Smooth muscle cell (in vitro differentiated cells): ENCODE data around the gene CTNNA3. TPM values are rescaled to one million over a fixed set of nuclear protein-coding genes. Genes with fewer than 3 reads are reported as not detected.

Experiments used
- DNase-seq: peaks from one replicate; lab custom pipeline; 2025; ENCODE audit not compliant: unreplicated experiment; lab: John Stamatoyannopoulos, UW
- H2AFZ ChIP-seq: fragments of 200-600 bp; sonication (generic); 2 replicates; pipeline ENCODE4 v1.6.0; 2016; ENCODE audit warnings: antibody characterized with exemption, low read depth, mild to moderate bottlenecking
- H3F3A ChIP-seq: fragments of 200-600 bp; sonication (generic); 2 replicates; pipeline ENCODE4 v1.6.0; 2017; ENCODE audit warnings: antibody characterized with exemption, low read depth
- H3K27ac ChIP-seq: fragments of 200-600 bp; sonication (generic); 2 replicates; pipeline ENCODE4 v1.5.1; 2016; ENCODE audit warnings: low read depth, mild to moderate bottlenecking
- H3K27me3 ChIP-seq: fragments of 200-600 bp; sonication (generic); 2 replicates; pipeline ENCODE4 v1.6.1; 2016; ENCODE audit warnings: low read depth, mild to moderate bottlenecking
- H3K36me3 ChIP-seq: fragments of 200-600 bp; sonication (generic); 2 replicates; pipeline ENCODE4 v1.5.1; 2016; ENCODE audit warnings: low read depth
- H3K4me1 ChIP-seq: fragments of 200-600 bp; sonication (generic); 2 replicates; pipeline ENCODE4 v1.5.1; 2016; ENCODE audit warnings: low read depth
- H3K4me2 ChIP-seq: fragments of 200-600 bp; sonication (generic); 2 replicates; pipeline ENCODE4 v1.6.0; 2016; ENCODE audit warnings: mild to moderate bottlenecking
- H3K4me3 ChIP-seq: fragments of 200-600 bp; sonication (generic); 2 replicates; pipeline ENCODE4 v1.5.1; 2016; ENCODE audit warnings: mild to moderate bottlenecking
- H3K79me2 ChIP-seq: fragments of 200-600 bp; sonication (generic); 2 replicates; pipeline ENCODE4 v1.6.0; 2016; ENCODE audit warnings: low read depth, mild to moderate bottlenecking
- H3K9ac ChIP-seq: fragments of 200-600 bp; sonication (generic); 2 replicates; pipeline ENCODE4 v1.6.0; 2016; ENCODE audit warnings: low read depth
- H3K9me3 ChIP-seq: fragments of 200-600 bp; sonication (generic); replicated peaks from 2 replicates; pipeline ENCODE4 v1.5.1; 2016; ENCODE audit warnings: low read depth
- H4K20me1 ChIP-seq: fragments of 200-600 bp; sonication (generic); 2 replicates; pipeline ENCODE4 v1.6.0; 2016; ENCODE audit warnings: low read depth
- CTCF ChIP-seq: fragments of 200-600 bp; sonication (generic); IDR thresholded peaks from 2 replicates; pipeline ENCODE4 v1.5.1; 2017; ENCODE audit warnings: borderline replicate concordance, mild to moderate bottlenecking, antibody characterized with exemption; ENCODE audit not compliant: insufficient read depth, poor library complexity, severe bottlenecking
- WGBS: methylation state at CpG from one replicate; pipeline ENCODE4 v1.1.7; 2016; ENCODE audit warnings: low lambda C conversion rate; 5-methylcytosine and 5-hydroxymethylcytosine counted together
- polyA plus RNA-seq: library from polyadenylated mRNA; unstranded; fragments of >200 nt; fragmentation: Nextera tagmentation; extraction: Ambion mirVana; gene quantifications from 2 replicates; pipeline ENCODE4 v1.2.1, GENCODE V29; 2016
- total RNA-seq: library from RNA; depleted of rRNA; stranded (reverse); fragments of >200 nt; gene quantifications from 2 replicates; pipeline ENCODE4 v1.2.3, GENCODE V29; 2014

Gene CTNNA3
- total and polyA plus RNA-seq, 2 experiments from 2014 or later = 1.3 TPM; not detected in 1

GRCh38 chr10:66819691-66820090 is 876.3 kb downstream of the CTNNA3 start:
- no peak for DNase-seq
- no peak overlapping the region for H3K4me2 ChIP-seq

GRCh38 chr10:66813122-66813521 is 882.9 kb downstream of the CTNNA3 start:
- H3K36me3 ChIP-seq = no peaks in the 10 kb centered on the region
- H3K79me2 ChIP-seq = no peaks in the 10 kb centered on the region
- no peak overlapping the region for H3K27ac ChIP-seq
- no peaks in the 10 kb centered on the region for H3K4me1 ChIP-seq
- no peak overlapping the region for H2AFZ ChIP-seq
- no peaks in the 10 kb centered on the region for H3F3A ChIP-seq
- H3K27me3 ChIP-seq = no peaks in the 10 kb centered on the region
- H3K9me3 ChIP-seq = no peaks in the 10 kb centered on the region
- TF ChIP-seq CTCF = no peak
- no peak overlapping the region for H3K4me3 ChIP-seq
- no peak for DNase-seq
- H3K4me2 ChIP-seq = no peak overlapping the region
- no peak overlapping the region for H3K9ac ChIP-seq
- WGBS = 62% methylated on average over 2 of the region's 2 CpGs
- no peaks in the 10 kb centered on the region for H4K20me1 ChIP-seq

More at GRCh38 chr10:66819691-66820090, 876.3 kb downstream of the CTNNA3 start:
- no peaks in the 10 kb centered on the region for H3K27me3 ChIP-seq
- H3F3A ChIP-seq = no peaks in the 10 kb centered on the region
- H3K36me3 ChIP-seq = no peaks in the 10 kb centered on the region
- H3K4me3 ChIP-seq = no peak overlapping the region
- no peak overlapping the region for H3K27ac ChIP-seq
- no peaks in the 10 kb centered on the region for H4K20me1 ChIP-seq
- H3K9ac ChIP-seq = no peak overlapping the region
- no peak overlapping the region for H2AFZ ChIP-seq
- H3K4me1 ChIP-seq = peaks cover 20% of the 10 kb centered on the region
- no peaks in the 10 kb centered on the region for H3K79me2 ChIP-seq
- no peaks in the 10 kb centered on the region for H3K9me3 ChIP-seq
- no peak for TF ChIP-seq CTCF

GRCh38 chr10:66811211-66811610 is 884.8 kb downstream of the CTNNA3 start:
- Histone ChIP-seq H4K20me1 (no peaks in the 10 kb centered on the region), H3K36me3 (no peaks in the 10 kb centered on the region), H3F3A (no peaks in the 10 kb centered on the region), H3K9me3 (no peaks in the 10 kb centered on the region), H2AFZ (no peak overlapping the region), H3K9ac (no peak overlapping the region), H3K4me3 (no peak overlapping the region), H3K27ac (no peak overlapping the region), H3K4me2 (no peak overlapping the region), H3K79me2 (no peaks in the 10 kb centered on the region), H3K27me3 (no peaks in the 10 kb centered on the region), H3K4me1 (no peaks in the 10 kb centered on the region)
- 92% methylated on average over 4 of the region's 4 CpGs for WGBS
- no peak for TF ChIP-seq CTCF
- no peak for DNase-seq

GRCh38 chr10:66809402-66809801 is 886.6 kb downstream of the CTNNA3 start:
- WGBS = 91% methylated on average over 4 of the region's 4 CpGs
- H3K36me3 ChIP-seq = no peaks in the 10 kb centered on the region
- H3K79me2 ChIP-seq = no peaks in the 10 kb centered on the region
- no peaks in the 10 kb centered on the region for H4K20me1 ChIP-seq
- TF ChIP-seq CTCF = no peak
- H3K4me3 ChIP-seq = no peak overlapping the region
- DNase-seq = no peak
- no peaks in the 10 kb centered on the region for H3F3A ChIP-seq
- no peak overlapping the region for H3K9ac ChIP-seq
- H3K27me3 ChIP-seq = no peaks in the 10 kb centered on the region
- H3K4me2 ChIP-seq = no peak overlapping the region
- H3K4me1 ChIP-seq = no peaks in the 10 kb centered on the region
- H3K27ac ChIP-seq = no peak overlapping the region
- no peak overlapping the region for H2AFZ ChIP-seq
- no peaks in the 10 kb centered on the region for H3K9me3 ChIP-seq
